HG03432 (cell line): ENCODE measurements around the gene PPP1R12C.

ENCODE experiments used
- ATAC-seq: cut with Tn5 transposase; IDR thresholded peaks from one replicate; pipeline ENCODE4 v1.9.1; 2021; ENCODE audit warnings: mild to moderate bottlenecking, moderate library complexity; ENCODE audit not compliant: unreplicated experiment

PPP1R12C gene

GRCh38 chr19:55047951-55048350 is 69.5 kb downstream of the PPP1R12C start:
- ATAC-seq: no peak

DNA sequence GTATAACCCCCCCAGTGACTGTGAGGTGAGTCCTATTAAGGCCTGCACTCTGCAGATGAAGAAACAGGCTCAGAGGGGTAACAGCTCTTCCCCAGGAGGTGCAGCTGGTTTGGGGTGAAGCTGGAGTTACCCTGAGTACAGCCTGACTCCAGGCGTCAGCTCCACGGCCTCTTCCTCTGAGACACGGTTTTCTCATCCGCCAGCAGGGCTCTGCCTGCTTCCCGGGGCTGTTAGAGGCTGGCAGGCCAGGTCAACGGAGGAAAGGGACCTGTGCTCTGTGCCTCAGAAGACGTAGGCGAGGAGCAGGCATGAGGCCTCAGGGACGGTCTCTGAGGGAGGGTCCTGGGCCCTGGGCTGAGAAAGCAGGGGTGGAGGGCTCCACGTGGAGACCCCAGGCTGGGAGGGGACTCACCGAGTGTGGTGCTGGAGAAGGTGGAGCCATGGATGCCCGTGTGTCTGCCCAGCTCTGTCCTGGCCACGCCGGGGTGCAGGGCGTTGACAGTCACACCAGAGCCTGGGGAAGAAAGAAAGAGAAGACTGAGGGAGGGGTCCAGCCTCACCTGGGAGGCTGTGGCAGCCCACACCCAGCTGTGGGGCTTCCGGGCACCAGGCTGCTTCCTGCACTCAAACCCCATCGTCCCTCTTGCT is 70.3 kb downstream of the PPP1R12C start:
- no peak for ATAC-seq

GRCh38 chr19:55044771-55045716 is 72.4 kb downstream of the PPP1R12C start:
- no peak for ATAC-seq

DNA sequence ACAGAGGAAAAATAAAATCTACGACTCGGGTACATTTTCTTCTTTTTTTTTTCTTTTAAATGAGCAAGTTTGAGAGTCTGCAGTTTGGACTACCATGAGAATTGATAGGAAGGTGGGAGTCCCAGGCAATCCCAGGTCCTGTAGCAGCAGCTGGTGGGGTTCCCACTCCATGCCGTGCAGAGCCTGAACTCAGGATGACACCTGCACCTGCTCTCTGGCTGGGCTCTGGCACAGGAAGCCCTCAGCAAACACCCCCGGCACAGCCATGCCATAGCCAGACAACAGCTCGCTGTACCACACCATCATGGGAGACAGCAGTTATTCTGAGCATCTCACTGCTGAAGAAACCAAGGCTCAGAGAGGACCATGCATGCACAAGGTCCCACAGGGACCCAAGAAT is 73.2 kb downstream of the PPP1R12C start:
- no peak for ATAC-seq

DNA sequence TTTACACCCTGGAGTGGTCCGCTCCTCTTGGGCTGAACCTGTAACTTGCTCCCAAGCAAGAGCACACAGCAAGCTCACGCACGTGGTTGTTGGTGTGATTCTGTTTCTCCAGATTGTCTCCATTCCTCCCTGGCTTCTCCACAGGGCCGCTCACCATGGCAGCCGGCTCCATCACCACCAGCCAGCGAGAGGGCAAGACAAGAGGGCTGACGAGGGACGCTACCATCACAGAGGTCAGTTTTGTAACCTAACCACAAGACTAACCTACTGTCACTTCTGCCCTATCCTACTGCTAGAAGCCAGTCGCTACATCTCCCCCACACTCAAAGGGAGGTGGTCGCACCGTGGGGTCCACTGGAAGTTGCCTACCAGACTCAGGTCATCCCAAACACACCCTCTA is 74.7 kb downstream of the PPP1R12C start:
- ATAC-seq: no peak

GRCh38 chr19:55042344-55042678 is 75.1 kb downstream of the PPP1R12C start:
- ATAC-seq: no peak

DNA sequence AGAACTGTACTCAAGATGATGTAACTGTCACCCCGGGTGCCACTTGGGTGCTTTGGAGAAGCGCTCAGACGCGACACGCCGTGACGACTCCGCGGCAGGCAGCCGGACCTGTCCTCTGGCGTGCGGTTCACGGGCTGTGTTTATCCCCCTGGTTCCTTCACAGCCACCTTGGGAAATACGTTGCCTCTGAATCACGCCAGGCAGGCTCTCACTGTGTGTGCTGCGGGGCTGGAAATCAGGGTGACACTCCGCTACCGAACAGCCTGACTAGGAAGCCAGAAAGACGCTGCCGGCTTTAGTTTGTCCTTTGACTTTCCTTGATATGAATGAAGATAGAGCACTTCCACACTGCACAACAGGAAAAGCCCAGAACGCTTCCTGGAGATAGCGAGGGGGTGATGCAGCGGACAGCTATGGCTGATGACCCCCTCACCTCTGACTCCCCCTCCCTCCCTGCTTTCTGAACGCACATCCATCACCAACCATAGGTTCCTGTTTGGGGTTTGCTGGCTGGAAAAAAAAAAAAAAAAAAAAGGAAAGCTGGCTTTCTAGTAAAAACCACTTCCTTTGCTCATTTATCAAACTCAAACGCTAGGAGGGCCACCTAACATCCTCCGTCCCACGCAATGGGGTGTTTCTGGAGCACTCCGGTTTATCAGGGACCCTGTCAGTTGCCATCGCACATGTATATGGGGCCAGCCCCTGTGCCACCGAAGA is 75.7 kb downstream of the PPP1R12C start:
- no peak for ATAC-seq

GRCh38 chr19:55041244-55041626 is 76.2 kb downstream of the PPP1R12C start:
- no peak for ATAC-seq
